ENCODE results near the gene RCBTB2.

The RCBTB2 gene

GRCh38 chr13:48562296-48563066 is 29.6 kb upstream of the RCBTB2 start:
- peak; percentile 12 to 72 for DNase-seq

GRCh38 chr13:48561466-48562235 is 28.8 kb upstream of the RCBTB2 start:
- no peak for DNase-seq

DNA sequence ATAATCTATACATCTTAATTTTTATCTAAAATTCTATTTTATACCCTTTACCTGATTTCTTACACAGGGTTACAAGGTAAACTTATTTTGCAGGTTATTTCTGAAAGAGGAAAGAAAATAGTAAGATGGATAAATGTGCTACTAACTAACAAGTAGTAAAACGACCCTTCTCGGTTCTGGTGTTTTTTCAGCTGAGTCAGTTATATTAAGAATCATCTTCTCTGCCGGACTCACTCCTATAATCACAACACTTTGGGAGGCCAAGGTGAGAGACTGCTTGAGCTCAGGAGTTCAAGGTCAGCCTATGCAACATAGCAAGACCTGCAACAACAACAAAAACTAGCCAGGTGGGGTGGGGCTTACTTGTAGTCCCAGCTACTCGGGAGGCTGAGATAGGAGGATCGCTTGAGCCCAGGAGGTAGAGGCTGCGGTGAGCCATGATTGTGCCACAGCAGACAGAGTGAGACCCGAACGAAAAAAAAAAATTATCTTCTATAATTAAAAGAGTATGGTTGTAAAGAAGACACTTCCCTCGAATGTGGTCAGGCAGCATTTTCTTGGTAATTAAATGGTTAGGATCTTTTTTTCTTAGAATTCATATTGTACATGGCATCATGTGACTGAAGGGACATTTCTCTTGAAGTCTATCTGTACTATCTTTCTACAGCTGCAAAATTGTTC is 27.9 kb upstream of the RCBTB2 start:
- no peak for DNase-seq

DNA sequence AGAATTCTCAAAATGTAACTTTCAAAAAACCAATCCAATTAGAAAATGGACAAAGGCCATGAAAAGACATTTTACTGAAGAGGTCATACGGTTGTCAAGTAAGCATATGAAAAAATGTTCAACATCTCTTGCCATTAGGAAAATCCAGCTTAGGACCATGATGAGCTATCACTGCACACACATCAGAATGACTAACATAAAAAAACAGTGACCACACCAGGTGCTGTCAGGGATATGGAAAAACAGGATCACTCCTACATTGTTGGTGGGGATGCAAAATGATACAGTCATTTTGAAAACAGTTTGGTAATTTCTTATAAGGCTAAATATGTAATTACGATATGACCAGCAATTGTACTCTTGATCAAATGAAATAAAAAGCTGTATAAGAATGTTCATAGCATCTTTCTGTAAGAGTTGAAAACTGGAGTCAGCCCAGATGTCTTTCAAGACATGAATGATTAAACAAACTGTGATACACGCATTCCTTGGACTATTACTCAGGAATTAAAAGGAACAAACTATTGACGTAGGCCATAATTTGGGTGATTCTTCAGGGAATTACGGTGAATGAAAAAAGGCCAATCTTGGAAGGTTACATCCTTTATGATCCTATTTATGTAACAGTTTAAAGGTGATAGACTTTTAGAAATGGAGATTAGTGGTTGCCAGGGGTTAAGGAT is 26.9 kb upstream of the RCBTB2 start:
- DNase-seq = no peak

DNA sequence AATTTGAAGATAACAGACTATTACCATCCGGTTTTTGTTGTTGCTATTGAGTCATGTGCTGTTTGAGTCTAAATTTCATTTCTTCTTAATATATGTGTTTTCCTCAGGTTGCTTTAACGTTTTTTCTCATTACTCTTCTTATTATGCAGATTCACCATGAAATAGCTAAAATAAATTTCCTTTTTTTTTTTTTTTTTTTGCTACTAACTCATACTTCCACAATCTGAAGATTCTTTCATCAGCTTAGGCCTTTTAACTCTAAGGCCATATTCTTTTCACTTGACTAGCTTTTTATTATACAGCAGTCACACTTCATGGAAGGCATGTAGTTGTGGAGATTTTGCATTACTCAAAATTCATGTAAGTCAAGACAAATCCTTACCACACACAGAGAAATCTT is 23.9 kb upstream of the RCBTB2 start:
- DNase-seq = no peak

DNA sequence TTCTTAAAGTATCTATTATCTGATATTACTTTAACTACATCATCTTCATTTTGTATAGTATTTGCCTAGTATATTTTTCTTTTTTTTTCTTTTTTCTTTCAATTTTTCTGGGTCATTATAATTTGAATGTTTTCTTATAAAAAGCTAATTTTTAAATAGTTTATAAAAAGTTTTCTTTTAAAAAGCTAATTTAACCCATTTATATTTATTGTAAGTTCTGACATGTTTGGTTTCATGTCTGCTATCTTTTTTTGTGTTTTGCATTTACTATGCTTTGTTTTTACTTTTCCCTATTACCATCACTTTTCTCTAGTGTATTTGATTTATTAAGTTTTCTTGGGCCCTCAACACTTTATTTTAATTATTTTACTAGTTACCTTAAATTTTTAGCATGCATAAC is 22.6 kb upstream of the RCBTB2 start:
- no peak for DNase-seq

- no peak for DNase-seq
Observed at GRCh38 chr13:48551329-48551728, 18.4 kb upstream of the RCBTB2 start.

GRCh38 chr13:48549658-48550057 is 16.8 kb upstream of the RCBTB2 start:
- no peak for DNase-seq

DNA sequence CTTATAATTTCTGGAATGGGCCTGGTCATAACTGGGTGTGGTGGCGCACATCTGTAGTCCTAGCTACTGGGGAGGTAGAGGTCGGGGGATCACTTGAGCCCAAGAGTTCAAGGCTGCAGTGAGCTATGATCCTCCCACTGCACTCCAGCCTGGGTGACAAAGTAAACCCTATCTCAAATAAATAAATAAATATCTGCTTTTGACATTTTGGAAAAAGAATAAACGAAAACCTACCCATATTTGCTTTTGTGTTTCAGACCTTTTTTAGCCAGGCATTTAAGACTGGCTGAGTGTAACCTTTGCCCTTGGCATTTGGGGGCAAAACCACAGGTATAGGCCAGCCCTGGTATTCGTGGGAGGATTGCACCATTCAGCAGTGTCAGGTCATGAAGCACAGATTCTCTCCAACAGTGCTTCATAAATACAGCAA is 14.8 kb upstream of the RCBTB2 start:
- DNase-seq = no peak

GRCh38 chr13:48545608-48546007 is 12.7 kb upstream of the RCBTB2 start:
- DNase-seq = no peak

- no peak for DNase-seq
Observed at GRCh38 chr13:48542581-48543341, 9.9 kb upstream of the RCBTB2 start.

- no peak for DNase-seq
Observed at GRCh38 chr13:48542138-48542537, 9.3 kb upstream of the RCBTB2 start.

DNA sequence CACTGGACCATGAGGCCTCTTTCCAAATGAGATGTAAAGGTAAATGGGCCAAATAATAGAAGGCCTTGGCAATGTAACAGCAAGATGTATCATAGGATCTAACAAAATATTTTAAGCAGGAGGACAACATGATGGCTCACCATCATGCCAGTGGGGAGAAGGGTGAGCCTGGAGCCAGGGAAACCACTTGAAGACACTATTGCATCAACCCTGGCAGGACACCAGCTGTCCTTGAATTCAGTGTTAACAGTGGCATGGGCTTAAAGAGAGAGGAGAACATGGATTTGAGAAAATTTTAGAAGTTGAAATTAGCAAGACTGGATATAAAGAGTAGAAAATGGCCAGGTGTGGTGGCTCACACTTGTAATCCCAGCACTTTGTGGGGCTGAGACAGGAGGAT is 6.7 kb upstream of the RCBTB2 start:
- DNase-seq = no peak

DNA sequence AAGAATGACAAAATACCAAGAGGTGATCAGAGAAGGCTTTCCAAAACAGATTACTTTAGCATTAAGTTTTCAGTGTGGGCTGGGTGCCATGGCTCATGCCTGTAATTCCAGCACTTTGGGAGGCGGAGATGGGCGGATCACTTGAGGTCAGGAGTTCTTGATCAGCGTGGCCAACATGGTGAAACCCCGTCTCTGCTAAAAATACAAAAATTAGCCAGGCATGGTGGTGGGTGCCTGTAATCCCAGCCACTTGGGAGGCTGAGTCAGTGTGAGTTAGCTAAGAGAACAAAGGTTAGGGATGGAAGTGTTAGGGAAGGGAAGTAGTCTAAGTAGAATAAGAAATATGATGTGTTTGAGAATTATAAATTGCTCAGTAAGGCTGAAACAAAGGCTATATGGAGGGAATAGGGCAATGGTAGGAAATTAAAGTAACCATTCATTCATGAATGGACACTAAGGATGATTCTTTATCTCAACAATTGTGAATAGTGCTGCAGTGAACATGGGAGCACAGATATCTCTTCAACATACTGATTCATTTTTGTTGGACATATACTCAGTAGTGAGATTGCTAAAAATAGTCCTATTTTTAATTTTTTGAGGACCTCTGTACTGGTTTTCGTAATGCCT is 3.9 kb upstream of the RCBTB2 start:
- no peak for DNase-seq

- DNase-seq = no peak
Observed at GRCh38 chr13:48535766-48536165, 2.9 kb upstream of the RCBTB2 start.

GRCh38 chr13:48534911-48535501 is 2.1 kb upstream of the RCBTB2 start:
- DNase-seq = no peak

DNA sequence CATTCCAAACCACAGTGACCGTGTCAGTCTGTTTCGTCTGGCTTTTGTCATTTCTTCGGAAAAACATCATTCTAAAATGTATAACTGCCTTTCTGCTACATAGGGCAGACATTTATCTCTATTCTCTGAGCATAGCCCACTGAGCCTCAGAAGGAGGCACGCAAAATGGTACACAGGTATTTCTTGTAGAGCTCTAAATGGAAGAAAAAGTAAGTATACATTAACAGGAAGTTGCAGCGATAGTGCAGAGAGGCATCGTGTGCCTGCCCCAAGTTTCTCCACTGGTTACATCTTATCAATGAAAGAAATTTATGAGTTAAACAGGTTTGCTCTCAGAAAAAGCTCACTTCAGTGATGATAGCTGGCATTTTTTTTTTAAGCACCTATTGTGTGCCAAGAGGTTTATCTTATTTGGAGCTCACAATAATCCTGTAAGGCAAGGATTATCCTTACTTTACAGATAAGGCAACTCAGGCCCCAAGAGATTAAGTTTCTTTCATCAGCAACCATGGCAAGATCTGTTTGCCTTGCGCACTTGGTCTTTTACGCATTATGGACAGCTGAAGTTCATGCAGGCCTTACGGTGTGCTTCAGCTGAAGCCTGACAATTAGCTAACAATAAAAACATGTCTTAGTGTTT is 1.2 kb upstream of the RCBTB2 start:
- DNase-seq = no peak

- no peak for DNase-seq
Observed at GRCh38 chr13:48532256-48532505, 699 bp downstream of the RCBTB2 start.

GRCh38 chr13:48531416-48532255 is 1.2 kb downstream of the RCBTB2 start:
- no peak for DNase-seq

DNA sequence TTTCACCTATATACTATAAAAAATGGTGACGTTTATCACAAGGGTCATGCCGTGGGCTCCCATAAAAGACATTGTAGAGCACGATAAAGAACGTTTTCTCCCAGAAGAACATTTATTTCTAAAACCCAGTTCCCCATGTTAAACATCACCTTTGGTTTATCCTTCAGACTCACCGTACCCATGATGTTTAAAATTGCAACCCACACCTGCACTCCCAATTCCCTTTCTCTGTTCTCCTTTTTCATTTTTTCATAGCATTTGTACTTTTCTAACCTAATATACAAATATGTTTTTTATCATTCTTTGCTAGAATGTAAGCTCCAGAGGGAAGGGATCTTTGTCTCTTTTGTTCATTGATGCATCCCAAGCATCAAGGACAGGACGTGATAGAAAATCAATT is 2.0 kb downstream of the RCBTB2 start:
- no peak for DNase-seq

Measured in stimulated activated CD4-positive, alpha-beta T cell treated with anti-CD3 and anti-CD28 coated beads, Interleukin-4, amount 100 ng/mL, for 4 hours (primary cell).